ENCODE data around the gene SLC25A24.

Gene SLC25A24

GRCh38 chr1:108106775-108107174, 93.4 kb downstream of the SLC25A24 start:
- FAIRE-seq, result no peak
- no peak for DNase-seq (ENCODE audit: low spot score)

- FAIRE-seq (no peak), DNase-seq (ENCODE audit: low spot score) (no peak)
Measured at GRCh38 chr1:108100148-108100547, 100.0 kb downstream of the SLC25A24 start.

GRCh38 chr1:108097018-108097417, 103.1 kb downstream of the SLC25A24 start:
- FAIRE-seq (no peak), DNase-seq (ENCODE audit: low spot score) (no peak)

GRCh38 chr1:108096089-108096488, 104.1 kb downstream of the SLC25A24 start:
- no peak for FAIRE-seq
- DNase-seq (ENCODE audit: low spot score), result no peak

- DNase-seq (ENCODE audit: low spot score), result no peak
- FAIRE-seq, result no peak
Measured at GRCh38 chr1:108089477-108089876, 110.7 kb downstream of the SLC25A24 start.

GRCh38 chr1:108085628-108086027, 114.5 kb downstream of the SLC25A24 start:
- DNase-seq (ENCODE audit: low spot score) (no peak), FAIRE-seq (no peak)

- DNase-seq (ENCODE audit: low spot score) (no peak), FAIRE-seq (no peak)
Measured at GRCh38 chr1:108084866-108085477, 115.2 kb downstream of the SLC25A24 start.

All from RCC 7860 (cell line).